LoVo (cell line): ENCODE results near the gene PRDM1.

Source experiments
- DNase-seq: peaks from one replicate; pipeline ENCODE4 v3.0.0-alpha.2; 2016; ENCODE audit warnings: low spot score

Gene PRDM1

DNA sequence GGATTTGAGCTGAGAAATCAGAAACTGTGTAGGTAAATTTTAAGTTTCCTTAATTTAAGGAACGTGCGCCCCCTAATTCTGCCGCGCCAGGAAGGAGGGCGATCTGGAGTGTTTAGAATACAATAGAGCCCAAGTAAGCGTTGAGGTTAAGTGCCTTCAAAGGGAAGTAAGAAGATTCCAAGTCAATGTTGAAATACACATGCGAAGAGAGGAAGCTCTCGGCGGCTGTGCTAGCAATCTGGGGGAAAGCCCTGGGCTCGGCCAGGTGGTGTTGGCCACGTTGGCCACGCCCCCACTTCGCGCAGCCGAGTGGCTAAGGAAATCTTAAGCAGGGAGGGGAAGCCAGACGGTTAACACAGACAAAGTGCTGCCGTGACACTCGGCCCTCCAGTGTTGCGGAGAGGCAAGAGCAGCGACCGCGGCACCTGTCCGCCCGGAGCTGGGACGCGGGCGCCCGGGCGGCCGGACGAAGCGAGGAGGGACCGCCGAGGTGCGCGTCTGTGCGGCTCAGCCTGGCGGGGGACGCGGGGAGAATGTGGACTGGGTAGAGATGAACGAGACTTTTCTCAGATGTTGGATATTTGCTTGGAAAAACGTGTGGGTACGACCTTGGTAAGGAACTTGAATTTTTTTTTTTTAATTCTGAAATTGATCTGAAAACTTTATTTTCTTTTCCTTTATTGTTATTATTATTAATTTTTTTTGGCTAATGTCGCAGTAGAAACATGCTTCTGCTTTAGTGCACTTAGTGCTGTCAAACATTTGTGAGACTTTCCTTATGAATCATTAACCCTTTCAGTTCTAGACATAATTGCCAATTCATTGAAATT is at the start of gene PRDM1:
Gene PRDM1 (plus strand): TSS at position 353 of the 830 bp plus-strand sequence. CDS start 218 bp downstream, at position 571.
- DNase-seq, result peak; percentile 94

GRCh38 chr6:106037060-106037459 is 49.1 kb upstream of the PRDM1 start:
- DNase-seq, result no peak

GRCh38 chr6:106039897-106040592 is 46.1 kb upstream of the PRDM1 start:
- DNase-seq, result no peak

DNA sequence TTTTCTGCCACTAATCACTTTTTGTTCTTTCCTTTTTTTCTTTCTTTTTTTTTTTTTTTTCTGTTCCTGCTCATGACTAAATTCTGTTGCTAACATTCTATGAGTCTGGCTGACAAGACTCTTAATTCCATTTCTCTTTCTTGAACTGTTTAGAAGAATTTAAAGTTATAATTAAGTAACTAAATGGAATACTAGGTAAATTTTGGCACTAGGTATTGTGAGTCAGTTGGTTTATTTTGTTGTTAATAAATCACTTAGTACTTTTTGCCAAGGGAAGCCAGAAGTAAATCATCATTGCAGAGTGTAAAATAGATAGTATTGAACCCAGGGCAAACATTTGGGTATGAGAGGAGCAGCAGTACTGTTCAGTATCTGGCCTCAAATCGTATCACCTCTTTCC is 42.0 kb upstream of the PRDM1 start:
- DNase-seq, result no peak

- peak; percentile 27 for DNase-seq
Measured at GRCh38 chr6:106045077-106045476, 41.1 kb upstream of the PRDM1 start.

DNA sequence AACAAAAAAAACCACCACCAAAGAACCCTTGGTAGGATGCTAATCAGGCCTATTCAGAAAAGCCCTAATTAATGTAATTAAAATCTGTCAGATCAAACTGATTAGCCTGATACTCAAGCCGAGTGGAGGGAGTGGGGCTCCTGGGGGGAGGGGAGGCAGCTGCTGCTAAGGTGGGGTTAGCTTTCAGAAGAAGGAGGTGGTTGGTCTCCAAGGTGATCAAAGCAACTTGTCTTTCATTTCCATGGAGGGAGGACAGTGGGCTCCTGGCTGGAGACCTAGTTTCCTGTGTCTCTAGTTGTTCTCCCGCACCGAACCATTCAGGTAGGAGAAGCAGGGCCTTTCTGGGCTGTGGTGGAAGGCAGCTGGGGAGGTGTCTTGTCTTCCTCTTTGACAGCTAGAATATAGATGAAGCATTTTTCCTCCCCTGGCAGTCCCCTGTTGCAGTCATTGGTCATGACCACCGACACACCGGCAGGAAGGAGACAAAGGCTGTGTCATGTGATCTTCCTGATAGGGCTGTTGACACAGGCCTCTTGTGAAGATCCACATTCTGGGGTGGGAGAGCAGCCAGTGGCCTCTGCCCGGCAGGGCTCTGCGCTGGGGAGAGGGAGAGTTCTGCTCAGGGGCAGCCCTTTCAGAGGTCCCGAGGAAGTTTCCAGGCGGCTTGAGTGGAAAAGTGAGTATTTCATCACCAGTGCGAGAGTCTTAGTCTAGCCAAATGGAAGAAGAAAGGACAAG is 39.9 kb upstream of the PRDM1 start:
- no peak for DNase-seq

DNA sequence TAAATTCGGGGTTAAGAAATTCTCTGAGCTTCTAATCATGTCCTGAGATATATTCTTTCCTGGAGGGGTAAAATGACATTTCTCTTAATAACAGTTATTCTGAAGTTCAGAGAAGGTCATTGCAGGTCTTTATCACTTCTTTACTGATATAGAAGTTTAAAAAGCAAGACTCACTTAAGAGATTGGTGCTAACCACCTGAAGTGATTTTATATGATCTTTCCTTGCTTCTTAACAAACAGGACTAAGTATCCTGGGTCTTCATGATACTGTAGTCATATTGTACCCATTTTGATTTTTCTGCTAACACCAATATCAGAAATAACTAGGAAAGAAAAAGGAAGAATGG is 39.3 kb upstream of the PRDM1 start:
- DNase-seq, result no peak

- DNase-seq, result no peak
Measured at GRCh38 chr6:106048336-106048735, 37.8 kb upstream of the PRDM1 start.

DNA sequence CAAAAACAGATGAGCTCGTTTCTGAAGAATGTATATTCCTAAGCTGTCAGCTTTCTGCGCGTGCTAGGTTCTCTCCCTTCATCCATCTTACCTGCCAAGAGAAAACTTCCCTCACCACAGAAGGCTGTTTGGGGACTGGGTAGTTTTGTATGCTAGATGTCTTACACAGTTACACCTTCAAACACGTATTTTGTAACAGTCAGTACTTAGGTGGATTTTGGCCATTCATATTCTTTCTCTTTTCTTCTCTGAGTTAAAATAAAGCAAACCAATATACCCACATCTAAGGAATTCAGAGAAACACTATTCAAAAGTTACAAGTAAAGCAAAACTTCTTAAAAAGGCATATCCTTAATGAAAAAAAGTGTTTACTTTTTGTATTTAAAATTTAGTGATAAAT is 35.6 kb upstream of the PRDM1 start:
- no peak for DNase-seq

DNA sequence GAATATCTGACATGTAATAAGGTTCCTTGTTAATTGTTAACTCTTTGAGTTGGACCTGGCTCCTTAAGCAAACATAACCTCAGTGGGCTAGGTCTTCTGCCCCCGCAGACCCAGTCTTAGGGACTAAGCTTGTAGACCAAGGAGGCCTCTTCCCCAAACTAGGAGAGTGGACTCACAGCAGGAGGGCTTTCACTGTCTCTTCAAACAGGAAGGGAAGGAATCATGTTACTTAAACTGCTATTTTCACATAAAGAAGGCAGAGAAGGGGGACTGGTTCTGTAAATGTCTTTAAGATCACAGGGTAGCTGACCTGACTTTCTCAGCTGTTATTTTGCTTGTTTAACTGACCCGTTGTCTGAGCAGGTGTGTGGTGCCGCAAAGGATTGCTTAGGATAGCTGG is 34.9 kb upstream of the PRDM1 start:
- no peak for DNase-seq

GRCh38 chr6:106053484-106054205 is 32.5 kb upstream of the PRDM1 start:
- no peak for DNase-seq

DNA sequence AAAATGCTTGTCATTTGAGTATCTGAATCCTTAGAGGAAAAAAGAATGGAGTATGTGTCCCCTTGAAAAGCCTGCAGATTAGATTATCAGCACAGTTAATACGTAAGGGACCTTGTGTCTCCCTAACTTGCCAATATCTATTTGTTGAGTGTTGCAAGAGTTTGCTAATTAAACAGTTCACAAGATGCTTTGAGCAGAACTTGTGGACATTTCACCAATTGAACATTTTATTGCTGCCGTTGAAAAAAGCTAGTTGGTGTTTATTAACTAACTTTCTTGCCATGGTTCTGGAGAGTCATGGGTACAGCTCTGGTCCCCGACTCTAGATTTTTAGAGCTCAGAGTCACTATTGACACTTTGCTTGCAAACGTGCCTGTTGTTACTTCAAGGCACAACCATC is 30.6 kb upstream of the PRDM1 start:
- DNase-seq, result no peak

GRCh38 chr6:106056060-106056745 is 29.9 kb upstream of the PRDM1 start:
- DNase-seq, result peak; percentile 41

- DNase-seq, result peak; percentile 66
Measured at GRCh38 chr6:106056746-106057390, 29.3 kb upstream of the PRDM1 start.

GRCh38 chr6:106059331-106059730 is 26.8 kb upstream of the PRDM1 start:
- DNase-seq, result no peak

DNA sequence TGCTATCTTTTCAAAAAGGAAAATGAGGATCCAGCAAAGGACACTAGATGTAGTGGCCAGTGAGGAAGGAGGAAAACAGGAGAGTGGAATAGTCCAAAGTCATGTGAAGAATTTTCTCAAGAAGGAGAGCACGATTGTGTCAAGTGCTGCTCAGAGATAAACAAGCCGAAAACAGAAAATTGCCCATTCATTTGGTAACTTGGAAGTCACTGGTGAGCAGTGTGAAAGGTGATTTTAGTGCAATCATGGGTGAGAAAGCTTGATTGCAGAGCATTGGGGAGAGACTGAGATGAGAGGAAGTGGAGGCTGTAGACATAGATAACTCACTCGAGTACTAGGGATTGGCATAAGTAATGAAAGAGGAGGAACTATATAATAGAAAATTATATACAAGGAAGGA is 26.0 kb upstream of the PRDM1 start:
- DNase-seq, result no peak

DNA sequence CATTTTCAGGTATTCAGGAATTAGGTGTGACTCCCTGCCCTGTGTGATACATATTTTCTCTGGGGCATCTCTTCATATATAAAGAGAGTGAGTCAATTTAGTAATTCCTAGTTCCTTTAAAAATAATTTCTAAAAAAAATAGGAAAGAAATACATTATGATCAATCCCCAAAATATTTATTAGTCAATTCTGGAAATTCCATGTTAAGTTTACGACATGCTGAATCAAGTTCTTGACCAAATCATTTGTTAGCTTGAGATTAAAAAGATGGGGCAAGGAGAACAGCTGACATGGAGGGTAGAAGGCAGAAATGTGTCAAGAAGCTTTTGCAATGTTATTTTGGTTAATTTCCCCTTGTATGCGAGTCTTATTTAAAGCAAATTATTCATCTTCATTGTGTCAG is 22.7 kb upstream of the PRDM1 start:
- DNase-seq, result no peak

DNA sequence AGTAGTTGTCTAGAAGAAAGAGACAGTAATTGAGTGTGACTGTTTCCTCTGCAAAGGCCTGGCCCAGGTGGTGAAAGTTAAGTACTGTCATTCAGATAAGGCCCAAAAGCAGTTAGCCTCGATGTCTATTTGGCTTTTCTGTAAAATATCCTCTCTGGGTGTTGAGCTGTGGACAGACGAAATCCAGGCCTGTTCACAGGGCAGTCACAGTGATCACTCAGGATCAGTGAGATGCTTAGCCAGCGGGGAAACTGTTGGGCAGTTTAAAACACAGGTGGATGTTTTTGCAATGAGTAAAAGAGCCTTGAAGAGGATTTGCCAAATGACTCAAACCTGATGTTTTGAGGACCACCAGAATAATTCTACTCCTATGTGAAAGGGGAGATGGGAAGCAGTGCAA is 22.0 kb upstream of the PRDM1 start:
- no peak for DNase-seq

GRCh38 chr6:106064756-106065155 is 21.4 kb upstream of the PRDM1 start:
- no peak for DNase-seq

DNA sequence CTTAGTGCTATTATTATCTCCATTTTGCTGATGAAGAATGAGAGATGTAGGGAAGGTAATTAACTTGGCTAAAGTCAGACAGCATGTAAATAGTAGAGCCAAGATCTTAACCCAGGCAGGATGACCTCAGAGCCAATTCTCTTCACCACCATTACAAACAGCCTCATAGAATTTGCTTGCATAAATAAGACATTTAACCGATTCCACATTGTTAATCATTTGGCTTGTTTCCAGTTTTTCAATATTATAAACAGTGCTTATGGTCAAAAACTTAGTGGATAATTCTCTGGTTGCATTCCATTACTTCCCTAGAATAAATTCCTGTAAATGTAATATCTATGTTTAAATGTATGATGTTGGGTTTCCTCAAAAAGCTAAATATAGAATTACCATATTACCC is 19.1 kb upstream of the PRDM1 start:
- no peak for DNase-seq

GRCh38 chr6:106069478-106069877 is 16.7 kb upstream of the PRDM1 start:
- DNase-seq, result peak; percentile 53
